ENCODE results near the gene COL5A1. TPM values are rescaled to one million over a fixed set of nuclear protein-coding genes. Genes with fewer than 3 reads are reported as not detected.

The COL5A1 gene
- total RNA-seq, 1 donor = 295 TPM

- no peak overlapping the region for H3K4me3 ChIP-seq (ENCODE audit: low read depth, low read length)
- peak; percentile 82 for DNase-seq (ENCODE audit: low read depth)
- TF ChIP-seq, protein P1, sequence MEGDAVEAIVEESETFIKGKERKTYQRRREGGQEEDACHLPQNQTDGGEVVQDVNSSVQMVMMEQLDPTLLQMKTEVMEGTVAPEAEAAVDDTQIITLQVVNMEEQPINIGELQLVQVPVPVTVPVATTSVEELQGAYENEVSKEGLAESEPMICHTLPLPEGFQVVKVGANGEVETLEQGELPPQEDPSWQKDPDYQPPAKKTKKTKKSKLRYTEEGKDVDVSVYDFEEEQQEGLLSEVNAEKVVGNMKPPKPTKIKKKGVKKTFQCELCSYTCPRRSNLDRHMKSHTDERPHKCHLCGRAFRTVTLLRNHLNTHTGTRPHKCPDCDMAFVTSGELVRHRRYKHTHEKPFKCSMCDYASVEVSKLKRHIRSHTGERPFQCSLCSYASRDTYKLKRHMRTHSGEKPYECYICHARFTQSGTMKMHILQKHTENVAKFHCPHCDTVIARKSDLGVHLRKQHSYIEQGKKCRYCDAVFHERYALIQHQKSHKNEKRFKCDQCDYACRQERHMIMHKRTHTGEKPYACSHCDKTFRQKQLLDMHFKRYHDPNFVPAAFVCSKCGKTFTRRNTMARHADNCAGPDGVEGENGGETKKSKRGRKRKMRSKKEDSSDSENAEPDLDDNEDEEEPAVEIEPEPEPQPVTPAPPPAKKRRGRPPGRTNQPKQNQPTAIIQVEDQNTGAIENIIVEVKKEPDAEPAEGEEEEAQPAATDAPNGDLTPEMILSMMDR (IDR thresholded peaks at IDR 0.05; ENCODE audit: insufficient read depth, low read depth, low read length) = no peak
These were observed 27.9 kb downstream of the COL5A1 start for GRCh38 chr9:134669399-134669955.

DNA sequence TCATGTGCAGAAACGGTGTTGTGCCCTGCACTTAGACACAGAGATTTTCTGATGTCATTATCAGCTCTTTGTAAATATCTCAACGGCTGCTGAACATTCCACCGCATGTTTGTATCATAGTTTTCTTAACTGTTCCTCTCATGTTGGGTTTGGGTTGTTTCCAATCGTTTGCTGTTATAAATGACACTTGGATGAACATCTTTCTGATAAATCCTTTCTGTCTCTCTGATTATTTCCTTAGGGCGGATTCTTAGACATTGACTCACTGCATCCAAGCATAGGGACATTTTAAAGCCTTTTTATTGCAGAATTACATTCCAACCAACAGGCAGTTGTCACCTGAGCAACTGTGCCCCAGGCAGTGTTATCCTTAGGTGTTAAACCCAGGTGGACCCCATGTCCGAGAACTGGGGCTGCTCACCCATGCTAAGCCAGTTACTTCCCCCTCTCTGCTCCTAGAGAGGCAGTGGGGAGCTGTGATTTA is 28.5 kb downstream of the COL5A1 start:
- H3K4me3 ChIP-seq (ENCODE audit: low read depth, low read length) = no peak overlapping the region
- DNase-seq (ENCODE audit: low read depth) = peak; percentile 94
- TF ChIP-seq, protein P1 (IDR thresholded peaks at IDR 0.05; ENCODE audit: insufficient read depth, low read depth, low read length) = no peak

DNA sequence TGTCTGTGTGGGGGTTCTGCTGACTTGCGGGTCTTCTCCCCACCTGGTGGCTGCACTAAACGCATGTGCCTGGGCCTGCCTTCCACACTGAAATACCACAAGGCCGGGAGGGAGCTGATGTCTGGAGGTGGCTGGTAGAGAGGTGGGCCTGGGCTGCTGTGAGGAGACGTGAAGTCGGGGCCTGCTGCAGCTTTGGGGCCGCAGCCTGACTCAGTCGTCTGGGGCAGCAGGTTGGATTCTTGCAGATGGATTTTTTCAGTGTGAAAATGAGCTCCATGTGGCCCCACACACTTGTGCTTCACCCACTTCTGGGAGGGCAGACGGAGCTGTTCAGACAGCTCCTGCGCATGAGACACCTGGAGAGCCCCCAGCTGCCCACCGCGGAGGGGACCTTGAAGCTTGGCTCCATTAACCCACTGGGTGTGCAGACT is 29.3 kb downstream of the COL5A1 start:
- DNase-seq (ENCODE audit: low read depth) = no peak
- TF ChIP-seq, protein P1 (IDR thresholded peaks at IDR 0.05; ENCODE audit: insufficient read depth, low read depth, low read length) = no peak
- H3K4me3 ChIP-seq (ENCODE audit: low read depth, low read length) = no peak overlapping the region

DNA sequence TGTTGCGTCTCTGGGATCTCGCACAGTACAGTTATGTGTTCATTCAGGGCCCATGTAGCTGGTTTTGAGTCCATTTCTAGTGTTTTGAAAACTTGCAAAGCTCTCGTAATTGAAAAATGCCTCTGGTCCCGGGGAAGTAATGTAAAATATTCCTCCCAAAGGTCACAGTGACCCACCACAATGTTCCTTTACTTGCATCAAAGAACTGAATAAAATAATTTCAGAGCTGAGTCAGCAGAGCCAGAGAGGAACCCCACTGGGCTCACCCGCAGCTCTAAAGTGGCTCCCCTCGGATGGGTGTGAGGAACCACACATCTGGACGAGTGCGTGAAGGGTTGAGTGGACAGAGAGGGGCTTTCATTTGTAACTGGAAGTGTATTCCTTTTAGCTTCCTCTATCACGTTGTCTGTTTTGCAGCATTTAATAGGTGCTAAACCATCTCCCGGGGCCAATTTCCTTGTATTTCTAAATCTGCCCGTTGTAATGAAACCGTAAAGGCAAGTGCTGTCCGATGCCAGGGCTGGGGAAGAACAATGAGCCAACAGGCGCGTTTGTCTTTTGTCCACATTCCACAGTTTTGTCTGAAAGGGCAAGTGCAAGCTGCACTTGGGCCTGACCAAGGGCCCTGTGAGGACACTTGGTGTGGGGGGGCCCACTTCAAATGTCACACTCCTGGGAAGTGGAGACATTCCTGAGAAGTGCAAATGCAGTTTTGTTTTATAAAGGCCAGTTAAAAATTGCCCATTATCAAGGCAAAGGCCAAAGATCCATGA is 29.9 kb downstream of the COL5A1 start:
- peak; percentile 56 for DNase-seq (ENCODE audit: low read depth)
- TF ChIP-seq, protein P1 (IDR thresholded peaks at IDR 0.05; ENCODE audit: insufficient read depth, low read depth, low read length) = no peak
- H3K4me3 ChIP-seq (ENCODE audit: low read depth, low read length) = no peak overlapping the region

DNA sequence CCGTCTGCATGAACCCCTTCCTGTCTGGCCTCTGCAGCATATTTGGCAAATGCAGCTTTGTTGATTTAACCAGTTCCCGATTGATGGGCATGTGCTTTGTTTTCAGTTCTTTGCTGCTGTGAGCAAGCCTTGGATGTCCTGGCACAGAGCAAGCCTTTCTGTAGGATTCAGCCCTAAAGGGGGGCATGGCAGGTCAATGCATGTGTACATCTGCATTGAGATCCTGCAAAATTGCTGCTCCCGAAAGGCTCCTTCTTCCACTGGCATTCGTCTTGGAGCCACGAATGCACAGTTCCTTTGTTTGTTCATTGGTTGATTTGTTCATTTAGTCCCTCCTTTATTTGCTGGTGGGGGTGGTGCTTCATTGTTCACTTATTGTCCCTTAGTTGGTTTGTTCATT is 34.8 kb downstream of the COL5A1 start:
- TF ChIP-seq, protein P1 (IDR thresholded peaks at IDR 0.05; ENCODE audit: insufficient read depth, low read depth, low read length) = no peak
- H3K4me3 ChIP-seq (ENCODE audit: low read depth, low read length) = no peak overlapping the region
- no peak for DNase-seq (ENCODE audit: low read depth)

DNA sequence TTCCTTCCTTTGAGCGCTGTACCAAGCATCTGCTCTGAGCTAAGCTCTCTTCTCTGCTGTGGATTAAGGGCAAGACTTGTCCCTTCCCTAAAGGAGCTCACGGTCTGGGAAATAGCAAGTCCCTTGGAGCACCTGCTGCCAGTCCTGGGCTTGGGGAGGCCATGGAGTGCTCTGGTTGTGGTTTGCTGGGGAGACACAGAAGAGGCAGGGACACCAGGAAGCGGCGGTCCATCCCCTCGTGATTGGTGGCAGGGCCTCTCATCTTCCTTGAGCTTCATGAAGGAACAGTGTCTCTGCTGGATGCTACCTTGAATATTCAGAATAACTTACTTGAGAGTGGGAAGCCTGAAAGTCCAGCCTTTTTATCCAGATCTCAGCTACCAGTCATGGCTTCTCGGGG is 35.3 kb downstream of the COL5A1 start:
- no peak for DNase-seq (ENCODE audit: low read depth)
- H3K4me3 ChIP-seq (ENCODE audit: low read depth, low read length) = no peak overlapping the region
- TF ChIP-seq, protein P1 (IDR thresholded peaks at IDR 0.05; ENCODE audit: insufficient read depth, low read depth, low read length) = no peak

All from fibroblast of villous mesenchyme (primary cell).